ES-I3 (cell line): ENCODE data around the gene IL11.
A peak's percentile ranks its signal among the peaks of the same experiment; 100 is the strongest.

ENCODE experiments used
- H3K36me3 ChIP-seq: 2 replicates; pipeline ENCODE4 v1.6.1; 2013; ENCODE audit warnings: mild to moderate bottlenecking, low read length, control low read depth, moderate library complexity; ENCODE audit not compliant: insufficient read depth
- H3K4me1 ChIP-seq: 2 replicates; pipeline ENCODE4 v1.6.1; 2013; ENCODE audit warnings: mild to moderate bottlenecking, control low read depth, low read length; ENCODE audit not compliant: insufficient read depth
- H3K9ac ChIP-seq: 2 replicates; pipeline ENCODE4 v1.6.1; 2013; ENCODE audit warnings: low read depth, mild to moderate bottlenecking, low read length, moderate library complexity
- H3K9me3 ChIP-seq: 2 replicates; pipeline ENCODE4 v1.6.1; 2013; ENCODE audit warnings: mild to moderate bottlenecking, low read length, moderate library complexity; ENCODE audit not compliant: control insufficient read depth, insufficient read depth

The IL11 gene

DNA sequence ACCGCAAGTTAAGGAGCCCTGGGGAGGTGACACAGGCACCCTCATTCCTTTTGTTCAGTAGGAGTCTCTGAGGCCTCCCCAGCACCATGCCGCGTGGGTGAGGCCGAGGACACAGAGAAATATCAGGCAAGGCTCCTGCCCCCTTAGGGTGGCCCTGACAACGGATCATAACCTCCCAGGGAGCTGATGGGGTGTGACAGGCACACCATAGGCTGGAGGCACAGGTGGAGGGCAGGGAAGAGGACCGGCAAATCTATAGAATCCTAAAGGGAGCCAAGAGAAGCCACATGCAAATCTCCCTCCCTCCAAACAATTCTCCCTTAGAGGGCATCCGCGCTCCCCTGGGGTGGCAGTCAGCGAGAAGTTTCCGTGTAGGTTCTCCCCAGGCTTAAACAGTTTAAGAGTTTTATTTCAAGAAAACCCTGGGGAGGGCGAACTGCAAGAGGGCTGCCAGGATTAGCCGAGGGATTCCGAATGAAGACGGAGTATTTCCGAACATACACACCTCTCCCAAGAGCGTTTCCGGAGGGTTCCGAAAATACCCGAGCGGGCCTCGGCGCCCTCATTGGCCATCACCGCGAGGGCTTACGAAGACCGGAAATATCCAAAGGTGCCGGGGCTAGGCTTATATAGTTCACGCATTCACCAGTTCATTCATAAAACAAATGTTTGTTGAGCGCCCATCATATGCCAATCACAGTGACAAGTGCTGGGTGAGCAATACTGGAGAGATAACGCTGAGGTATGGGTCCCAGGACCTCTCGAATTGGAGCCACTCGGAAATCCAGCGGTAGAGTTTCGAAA is 14.9 kb upstream of the IL11 start:
- Histone ChIP-seq H3K9me3 (no peaks in the 10 kb centered on the region), H3K36me3 (peaks cover 12% of the 10 kb centered on the region), H3K4me1 (peaks cover 8% of the 10 kb centered on the region; the same call in 1 of the 2 replicates), H3K9ac (peak overlapping the region; percentile 76)

DNA sequence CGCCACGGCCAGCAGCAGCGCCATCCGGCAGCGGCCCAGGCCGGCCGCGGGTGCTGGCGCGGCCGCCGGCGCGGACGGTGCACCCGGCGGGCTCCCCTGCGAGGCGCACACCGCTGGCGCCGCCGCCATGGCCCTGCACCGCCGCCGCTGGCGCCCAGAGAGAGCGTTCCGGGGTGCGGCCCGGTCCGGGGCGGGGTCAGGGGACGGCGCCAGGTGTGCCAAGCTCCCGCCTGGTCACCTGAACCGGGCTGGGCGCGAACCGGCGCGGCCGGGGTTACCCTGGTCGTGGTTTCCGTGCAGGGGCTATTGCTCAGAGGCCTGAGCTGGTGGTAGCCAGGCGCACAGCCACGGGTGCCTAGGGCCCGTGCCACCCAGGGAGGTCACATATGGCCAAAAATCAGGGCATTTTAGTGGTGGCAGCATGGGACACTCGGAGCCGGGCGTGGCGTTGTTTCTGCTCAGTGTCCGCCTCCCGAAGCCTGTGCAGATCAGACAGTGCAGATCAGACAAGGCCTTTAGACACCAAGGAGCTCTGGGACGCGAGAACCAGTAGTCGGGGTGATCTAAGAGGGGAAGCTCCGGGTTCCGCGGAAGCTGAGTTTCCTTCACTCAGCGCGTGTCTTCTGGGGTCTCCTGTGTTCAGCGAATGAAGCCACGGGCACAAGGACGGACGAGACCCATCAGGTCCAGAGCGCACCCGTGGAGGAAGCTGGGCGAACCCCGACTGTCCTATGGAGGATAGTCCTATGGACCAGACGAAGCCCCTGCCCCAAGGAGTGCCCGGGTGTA is 14.1 kb upstream of the IL11 start, which contains the start of gene TMEM238:
Gene TMEM238 (minus strand): TSS at position 162 of the 789 bp plus-strand sequence. CDS start 33 bp downstream, at position 129.
- Histone ChIP-seq H3K36me3 (peaks cover 12% of the 10 kb centered on the region), H3K4me1 (peaks cover 11% of the 10 kb centered on the region; the same call in 1 of the 2 replicates), H3K9me3 (no peaks in the 10 kb centered on the region), H3K9ac (peak within 1 kb of the TSS; percentile 76)

DNA sequence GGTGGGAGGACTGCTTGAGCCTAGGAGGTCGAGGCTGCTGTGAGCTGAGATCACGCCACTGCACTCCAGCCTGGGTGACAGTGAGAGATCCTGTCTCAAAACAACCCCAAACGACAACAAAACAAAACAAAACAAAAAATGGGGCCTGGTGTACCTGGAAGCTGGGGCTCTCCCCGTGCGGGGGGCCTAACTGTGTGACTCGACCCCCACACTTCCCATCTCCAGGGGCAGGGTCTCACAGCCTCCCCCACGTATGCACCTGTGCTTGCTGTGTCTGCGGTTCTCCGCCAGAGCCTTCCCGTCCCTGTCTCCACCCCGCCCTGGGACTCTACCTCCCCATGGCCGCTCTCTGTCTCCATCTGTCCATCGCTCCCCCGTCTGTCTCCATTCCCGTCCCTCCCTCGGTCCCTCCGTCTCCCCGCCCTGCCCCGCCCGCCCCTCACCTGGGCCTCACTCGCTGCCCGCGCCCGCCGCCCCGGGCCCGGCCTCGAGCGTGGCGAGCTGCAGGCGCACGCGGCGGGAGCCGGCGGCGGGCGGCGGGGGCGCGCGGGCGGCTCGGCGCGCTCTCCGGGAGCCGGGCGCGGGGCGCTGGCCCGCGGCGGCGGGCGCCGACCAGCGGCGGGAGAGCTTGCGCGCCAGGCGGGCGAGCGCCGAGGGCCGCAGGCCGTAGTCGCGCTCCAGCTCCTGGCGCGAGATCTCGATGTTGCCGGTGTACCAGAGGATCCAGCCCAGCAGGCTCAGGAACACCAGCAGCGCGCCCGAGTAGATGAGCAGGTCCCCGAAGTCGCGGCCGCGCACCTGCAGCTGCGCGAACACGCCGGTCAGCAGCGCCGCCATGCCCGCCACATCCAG is 13.2 kb upstream of the IL11 start:
- H3K36me3 ChIP-seq = peaks cover 8% of the 10 kb centered on the region
- peak overlapping the region; percentile 76 for H3K9ac ChIP-seq
- peaks cover 12% of the 10 kb centered on the region; the same call in 1 of the 2 replicates for H3K4me1 ChIP-seq
- no peaks in the 10 kb centered on the region for H3K9me3 ChIP-seq

DNA sequence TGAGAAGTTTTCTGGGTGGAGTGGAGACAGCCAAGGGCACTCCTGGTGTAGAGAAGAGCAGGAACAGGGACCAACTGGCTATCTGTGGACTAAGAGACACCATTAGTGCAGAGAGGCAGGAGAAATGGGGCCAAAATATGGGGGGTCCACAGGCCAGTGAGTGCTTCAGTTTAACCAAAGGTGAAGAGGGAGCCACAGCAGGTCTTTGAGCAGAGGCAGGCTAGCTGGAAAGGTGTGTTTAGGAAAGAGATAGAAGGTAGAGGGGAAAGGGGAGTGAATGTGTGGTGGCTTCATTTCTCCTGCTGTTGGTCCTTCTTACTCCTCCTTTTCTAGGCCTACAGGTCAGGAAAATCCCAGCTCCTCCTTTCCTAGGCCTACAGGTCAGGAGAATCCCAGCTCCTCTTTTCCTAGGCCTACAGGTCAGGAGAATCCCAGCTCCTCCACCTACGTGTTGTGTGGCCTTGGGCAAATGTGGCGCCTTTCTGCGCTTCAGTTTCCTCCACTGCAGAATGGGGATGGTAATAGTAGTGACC is 12.3 kb upstream of the IL11 start:
- Histone ChIP-seq H3K9me3 (no peaks in the 10 kb centered on the region), H3K36me3 (peaks cover 8% of the 10 kb centered on the region), H3K4me1 (peaks cover 14% of the 10 kb centered on the region; the same call in 1 of the 2 replicates), H3K9ac (no peak overlapping the region)

DNA sequence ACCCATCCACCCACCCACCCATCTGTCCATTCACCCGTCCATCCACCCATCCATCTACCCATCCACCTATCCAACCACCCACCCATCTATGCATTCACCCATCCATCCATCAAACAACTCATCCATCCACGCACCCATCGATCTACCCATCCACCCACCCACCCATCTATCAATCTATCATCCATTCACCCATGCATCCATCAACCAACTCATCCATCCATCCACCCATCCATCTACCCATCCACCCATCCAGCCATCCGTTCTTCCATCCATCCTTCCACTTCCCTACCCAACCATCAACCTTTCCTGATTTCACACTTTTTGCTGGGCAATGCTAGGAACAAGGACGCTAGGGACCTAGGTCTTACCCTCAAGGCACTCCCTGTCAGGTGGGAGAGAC is 11.8 kb upstream of the IL11 start:
- Histone ChIP-seq H3K9ac (no peak overlapping the region), H3K9me3 (no peaks in the 10 kb centered on the region), H3K36me3 (peaks cover 8% of the 10 kb centered on the region), H3K4me1 (peaks cover 12% of the 10 kb centered on the region; the same call in 1 of the 2 replicates)

- Histone ChIP-seq H3K9me3 (no peaks in the 10 kb centered on the region), H3K9ac (no peak overlapping the region), H3K4me1 (peaks cover 31% of the 10 kb centered on the region; the same call in 1 of the 2 replicates), H3K36me3 (no peaks in the 10 kb centered on the region)
Observed at GRCh38 chr19:55379174-55379573, 8.9 kb upstream of the IL11 start.

DNA sequence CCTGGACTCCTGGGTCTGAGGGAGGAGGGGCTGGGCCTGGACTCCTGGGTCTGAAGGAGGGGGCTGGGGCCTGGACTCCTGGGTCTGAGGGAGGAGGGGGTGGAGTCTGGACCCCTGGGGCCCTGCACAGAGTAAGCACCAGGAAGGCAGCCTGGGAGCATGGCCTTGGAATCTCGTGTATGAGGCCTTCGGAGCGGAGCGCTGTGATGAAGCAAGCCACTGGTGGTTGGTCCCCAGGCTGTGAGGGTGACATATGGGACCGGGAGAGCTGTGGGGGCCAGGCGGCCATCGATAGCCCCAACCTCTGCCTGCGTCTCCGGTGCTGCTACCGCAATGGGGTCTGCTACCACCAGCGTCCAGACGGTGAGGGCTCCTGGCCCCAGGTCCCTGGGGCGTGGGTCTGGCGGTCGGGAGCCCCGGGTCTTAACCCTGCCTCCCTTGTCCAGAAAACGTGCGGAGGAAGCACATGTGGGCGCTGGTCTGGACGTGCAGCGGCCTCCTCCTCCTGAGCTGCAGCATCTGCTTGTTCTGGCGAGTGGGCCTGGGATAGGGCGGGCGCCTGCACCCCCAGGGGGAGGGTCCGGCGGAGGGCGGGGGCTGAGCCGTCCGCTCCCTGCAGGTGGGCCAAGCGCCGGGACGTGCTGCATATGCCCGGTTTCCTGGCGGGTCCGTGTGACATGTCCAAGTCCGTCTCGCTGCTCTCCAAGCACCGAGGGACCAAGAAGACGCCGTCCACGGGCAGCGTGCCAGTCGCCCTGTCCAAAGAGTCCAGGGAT is 7.3 kb upstream of the IL11 start:
- Histone ChIP-seq H3K9me3 (no peaks in the 10 kb centered on the region), H3K9ac (peak overlapping the region; percentile 53; the same call in 1 of the 2 replicates), H3K36me3 (no peaks in the 10 kb centered on the region), H3K4me1 (peaks cover 40% of the 10 kb centered on the region; the same call in 1 of the 2 replicates)

DNA sequence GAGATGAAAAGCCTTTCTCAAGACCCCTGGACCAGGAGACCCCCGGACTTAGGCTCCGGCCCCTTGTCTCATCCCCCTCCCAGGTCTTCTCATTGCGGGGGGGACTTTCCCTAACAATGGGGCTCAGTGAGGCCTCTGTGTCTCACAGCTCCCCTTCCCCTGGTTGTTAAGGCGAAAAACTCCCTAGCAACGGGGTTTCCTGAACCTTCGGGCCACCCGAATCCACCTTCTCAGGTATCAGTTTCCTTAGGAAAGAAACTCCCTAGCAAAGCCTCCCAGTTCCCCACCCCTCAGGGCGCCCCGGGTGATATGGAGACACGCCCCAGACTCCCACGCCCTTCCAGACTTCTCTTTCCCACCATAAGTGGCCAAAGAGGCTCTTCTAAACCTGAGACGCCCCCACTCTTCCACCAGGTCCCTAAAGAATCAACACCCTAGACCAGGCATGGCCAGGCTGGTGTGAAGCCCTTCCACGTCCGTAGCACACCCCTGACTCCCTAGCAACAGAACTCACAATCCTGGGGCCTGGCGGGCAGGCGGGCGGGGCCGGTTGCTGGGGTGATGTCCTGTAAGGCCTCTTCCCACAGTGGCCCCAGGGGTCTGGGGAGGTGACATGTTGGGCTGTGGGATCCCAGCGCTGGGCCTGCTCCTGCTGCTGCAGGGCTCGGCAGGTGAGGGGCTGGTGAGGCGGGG is 6.1 kb upstream of the IL11 start, which contains the start of gene TMEM190:
Gene TMEM190 (plus strand): TSS at position 586 of the 693 bp plus-strand sequence. CDS start 28 bp downstream, at position 614.
- Histone ChIP-seq H3K9ac (peak within 1 kb of the TSS; percentile 53; the same call in 1 of the 2 replicates), H3K4me1 (peaks cover 48% of the 10 kb centered on the region), H3K9me3 (no peaks in the 10 kb centered on the region), H3K36me3 (no peaks in the 10 kb centered on the region)

DNA sequence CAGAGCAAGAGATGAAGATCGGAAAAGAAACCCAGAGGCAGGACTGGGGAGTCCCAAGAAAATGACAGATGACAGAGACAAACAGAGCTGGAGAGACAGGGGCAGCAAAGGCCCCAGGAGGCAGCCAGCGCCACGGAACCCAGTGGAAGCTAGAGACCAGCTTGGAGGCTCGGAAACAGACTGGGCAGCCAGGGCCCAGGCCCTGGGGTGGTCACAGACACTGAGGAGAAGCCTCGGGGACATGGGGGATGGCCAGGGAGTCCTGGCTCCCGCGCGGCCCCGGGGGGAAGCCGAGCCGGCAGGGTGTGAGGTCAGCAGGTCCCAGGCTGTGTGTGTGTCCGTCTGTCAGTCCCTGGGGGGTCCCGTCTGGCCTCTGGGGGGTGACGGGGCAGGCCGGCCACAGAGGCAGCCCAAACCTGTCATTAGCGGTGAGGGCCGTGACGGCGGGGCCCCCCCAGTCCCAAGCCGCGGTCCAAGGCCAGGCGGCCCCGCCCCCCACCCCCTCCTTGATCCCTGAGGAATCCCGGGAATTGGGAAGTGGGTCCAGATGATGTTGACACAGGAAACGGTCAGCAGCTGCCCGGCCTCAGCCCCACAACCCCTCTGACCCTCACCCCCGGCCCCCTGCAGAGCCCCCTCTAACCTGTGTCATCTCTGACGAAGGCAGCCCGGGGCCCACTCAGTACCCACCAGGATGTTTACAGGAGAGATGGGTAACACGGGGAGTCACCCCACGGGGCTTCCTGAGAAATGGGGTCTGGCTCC is 3.9 kb upstream of the IL11 start:
- peak overlapping the region; percentile 35; the same call in 1 of the 2 replicates for H3K9ac ChIP-seq

DNA sequence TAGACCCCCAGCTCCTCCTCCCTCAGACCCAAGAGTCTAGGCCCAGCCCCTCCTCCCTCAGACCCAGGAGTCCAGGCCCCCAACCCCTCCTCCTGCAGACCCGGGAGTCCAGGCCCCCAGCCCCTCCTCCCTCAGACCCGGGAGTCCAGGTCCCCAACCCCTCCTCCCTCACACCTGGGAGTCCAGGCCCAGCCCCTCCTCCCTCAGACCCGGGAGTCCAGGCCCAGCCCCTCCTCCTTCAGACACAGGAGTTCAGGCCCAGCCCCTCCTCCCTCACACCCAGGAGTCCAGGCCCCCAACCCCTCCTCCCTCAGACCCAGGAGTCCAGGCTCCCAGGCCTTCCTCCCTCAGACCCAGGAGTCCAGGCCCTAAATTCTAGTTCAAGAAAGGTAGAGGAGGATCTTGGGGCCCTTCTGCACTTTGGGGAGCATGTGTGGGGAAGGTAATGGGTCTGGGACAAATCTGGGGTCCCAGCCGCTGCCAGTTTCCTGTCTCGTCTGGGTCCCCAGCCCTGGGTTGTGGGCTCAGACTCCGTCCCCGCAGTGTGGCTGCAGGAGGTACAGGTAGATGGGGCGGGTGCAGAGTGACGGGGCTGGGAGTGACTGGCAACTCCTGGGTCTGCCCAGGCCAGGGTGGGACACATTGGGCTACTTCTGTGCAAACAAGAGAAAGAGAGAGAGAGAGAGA is 3.2 kb upstream of the IL11 start:
- Histone ChIP-seq H3K36me3 (no peaks in the 10 kb centered on the region), H3K9ac (peak overlapping the region; percentile 35; the same call in 1 of the 2 replicates), H3K4me1 (peaks cover 42% of the 10 kb centered on the region), H3K9me3 (no peaks in the 10 kb centered on the region)

More for the DNA sequence above, 3.9 kb upstream of the IL11 start:
- Histone ChIP-seq H3K9me3 (no peaks in the 10 kb centered on the region), H3K4me1 (peaks cover 43% of the 10 kb centered on the region), H3K36me3 (no peaks in the 10 kb centered on the region)

DNA sequence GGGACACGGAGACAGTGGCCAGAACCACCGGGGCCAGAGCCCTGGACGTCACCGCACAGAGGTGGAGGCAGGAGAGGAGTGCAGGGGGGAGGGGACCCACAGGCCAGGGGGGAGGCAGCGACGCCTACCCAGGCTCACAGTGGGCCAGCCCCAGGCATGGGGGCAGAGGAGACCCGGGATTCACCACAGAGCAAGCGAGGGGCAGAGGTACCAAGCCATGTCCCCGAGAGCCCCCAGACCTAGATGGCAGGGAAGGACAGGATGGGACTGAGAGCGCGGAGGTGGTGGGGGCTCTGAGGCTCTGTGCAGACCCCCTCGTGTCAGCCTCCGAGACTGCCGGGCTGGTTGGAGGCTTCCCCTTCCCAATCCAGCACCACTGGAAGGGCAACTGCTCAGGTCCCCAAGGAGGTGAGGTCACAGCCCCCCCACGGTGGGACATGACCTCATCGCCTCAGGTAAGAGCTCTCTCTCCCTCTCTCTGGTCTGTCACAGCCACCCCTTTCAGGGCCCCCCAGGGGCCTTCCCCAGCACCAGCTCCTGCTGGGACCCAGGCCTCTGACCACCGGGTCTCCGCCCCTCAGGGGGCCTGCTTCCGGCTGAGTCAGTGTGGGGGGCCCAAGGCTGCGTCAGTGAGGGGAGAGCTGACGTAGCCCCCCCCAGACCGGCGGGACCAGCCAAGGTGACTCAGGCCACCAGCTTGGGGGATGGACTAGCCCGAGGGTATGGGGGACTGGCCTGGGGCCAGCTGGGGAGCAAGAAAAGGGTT is 2.2 kb upstream of the IL11 start:
- peaks cover 38% of the 10 kb centered on the region for H3K4me1 ChIP-seq
- no peaks in the 10 kb centered on the region for H3K36me3 ChIP-seq
- peak overlapping the region; percentile 25 for H3K9ac ChIP-seq
- H3K9me3 ChIP-seq = no peaks in the 10 kb centered on the region
